Amniotic epithelial cell (primary cell): Measurements from ENCODE around the gene GK2.

Source experiments
- DNase-seq: peaks from one replicate; pipeline ENCODE4 v3.0.0-alpha.2; 2010; ENCODE audit warnings: low read depth

Gene GK2

GRCh38 chr4:79385641-79386040 lies 22.4 kb downstream of the GK2 start:
- no peak for DNase-seq

- DNase-seq, result no peak
Observed at GRCh38 chr4:79381161-79381560, 26.9 kb downstream of the GK2 start.

- DNase-seq, result no peak
Observed at GRCh38 chr4:79370026-79370425, 38.0 kb downstream of the GK2 start.

DNA sequence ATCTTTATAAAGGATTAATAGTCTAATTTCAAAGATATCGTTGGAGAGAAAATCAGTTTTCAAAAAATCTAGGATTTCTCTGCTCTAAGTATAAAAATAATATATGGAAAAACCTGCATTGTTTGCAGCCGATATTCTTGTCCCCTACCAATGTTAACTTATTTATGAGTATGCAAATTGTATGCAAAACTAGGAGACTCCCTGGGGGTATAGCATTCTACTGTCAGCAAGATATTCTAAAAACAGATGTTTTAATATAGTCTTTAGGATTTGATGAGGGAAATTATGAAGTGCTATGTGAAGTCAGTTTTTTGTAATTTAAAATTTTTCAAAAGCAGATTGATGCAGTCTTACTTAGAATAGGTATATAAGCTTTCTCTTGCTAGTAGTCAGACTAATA lies 40.9 kb downstream of the GK2 start:
- no peak for DNase-seq

GRCh38 chr4:79366422-79366821 lies 41.6 kb downstream of the GK2 start:
- no peak for DNase-seq

DNA sequence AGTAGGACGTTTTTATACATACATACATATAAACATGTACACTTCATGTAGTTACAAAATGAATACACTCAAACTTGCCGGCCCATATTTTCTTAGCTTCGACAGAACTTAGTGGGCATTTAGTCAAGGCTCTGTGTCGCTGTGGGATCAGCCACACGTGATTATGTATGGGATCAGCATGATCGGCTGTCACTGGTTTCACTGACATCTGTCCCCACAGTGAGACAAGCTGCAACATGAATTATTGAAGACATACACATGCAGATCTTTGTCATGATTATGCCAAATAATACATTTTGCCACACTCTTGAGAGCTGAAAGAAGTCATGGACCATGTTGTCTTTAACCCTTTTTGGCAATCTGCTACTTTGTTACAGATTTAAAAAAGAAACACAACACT lies 44.0 kb downstream of the GK2 start:
- no peak for DNase-seq

GRCh38 chr4:79362626-79363025 lies 45.4 kb downstream of the GK2 start:
- no peak for DNase-seq

GRCh38 chr4:79360006-79360405 lies 48.0 kb downstream of the GK2 start:
- no peak for DNase-seq

GRCh38 chr4:79358438-79358837 lies 49.6 kb downstream of the GK2 start:
- DNase-seq, result no peak

GRCh38 chr4:79357365-79357764 lies 50.7 kb downstream of the GK2 start:
- DNase-seq, result no peak
